SU-DHL-6 (cell line): Measurements from ENCODE around the gene BMP6.

ENCODE experiments used
- CTCF ChIP-seq: fragments of 200-600 bp; sonication (generic); IDR thresholded peaks from one replicate; pipeline ENCODE4 v1.5.1; 2017; ENCODE audit warnings: antibody characterized with exemption, mild to moderate bottlenecking, low read length, moderate library complexity; ENCODE audit not compliant: insufficient read depth, poor library complexity, severe bottlenecking
- EZH2phosphoT487 ChIP-seq: fragments of 200-600 bp; sonication (generic), shearing (Covaris generic); conservative IDR thresholded peaks from 2 replicates; pipeline ENCODE4 v1.6.1; 2018; ENCODE audit warnings: mild to moderate bottlenecking, antibody characterized with exemption, low read length, moderate library complexity, mixed read lengths

- TF ChIP-seq CTCF (no peak), EZH2phosphoT487 (no peak)
Observed at GRCh38 chr6:7813193-7813592, 87.3 kb downstream of the BMP6 start.
